Measurements from ENCODE around the gene OR7G3.

OR7G3 gene

GRCh38 chr19:9159891-9160290, 33.1 kb upstream of the OR7G3 start:
- TF ChIP-seq MAX (IDR thresholded peaks at IDR 0.05; ENCODE audit: low read depth, low read length) (no peak), MYC (IDR thresholded peaks at IDR 0.05; ENCODE audit: low read depth, low read length) (no peak), CTCF (IDR thresholded peaks at IDR 0.05; ENCODE audit: low read depth, low read length) (no peak), POLR2A (IDR thresholded peaks at IDR 0.05; ENCODE audit: extremely low read depth, insufficient read length) (no peak)
- H3K4me3 ChIP-seq (ENCODE audit: low read depth, low read length): no peak overlapping the region
- DNase-seq (ENCODE audit: low read depth): no peak

GRCh38 chr19:9156304-9156703, 29.6 kb upstream of the OR7G3 start:
- TF ChIP-seq MAX (IDR thresholded peaks at IDR 0.05; ENCODE audit: low read depth, low read length): no peak
- no peak for TF ChIP-seq MYC (IDR thresholded peaks at IDR 0.05; ENCODE audit: low read depth, low read length)
- no peak overlapping the region for H3K4me3 ChIP-seq (ENCODE audit: low read depth, low read length)
- DNase-seq (ENCODE audit: low read depth): no peak

GRCh38 chr19:9155591-9155990, 28.8 kb upstream of the OR7G3 start:
- no peak for TF ChIP-seq MYC (IDR thresholded peaks at IDR 0.05; ENCODE audit: low read depth, low read length)
- no peak for TF ChIP-seq CTCF (IDR thresholded peaks at IDR 0.05; ENCODE audit: low read depth, low read length)
- no peak for TF ChIP-seq MAX (IDR thresholded peaks at IDR 0.05; ENCODE audit: low read depth, low read length)
- no peak for TF ChIP-seq POLR2A (IDR thresholded peaks at IDR 0.05; ENCODE audit: extremely low read depth, insufficient read length)
- no peak overlapping the region for H3K4me3 ChIP-seq (ENCODE audit: low read depth, low read length)
- DNase-seq (ENCODE audit: low read depth): no peak

- no peak overlapping the region for H3K4me3 ChIP-seq (ENCODE audit: low read depth, low read length)
- TF ChIP-seq MAX (IDR thresholded peaks at IDR 0.05; ENCODE audit: low read depth, low read length): no peak
- no peak for TF ChIP-seq CTCF (IDR thresholded peaks at IDR 0.05; ENCODE audit: low read depth, low read length)
- no peak for TF ChIP-seq POLR2A (IDR thresholded peaks at IDR 0.05; ENCODE audit: extremely low read depth, insufficient read length)
- no peak for TF ChIP-seq MYC (IDR thresholded peaks at IDR 0.05; ENCODE audit: low read depth, low read length)
- no peak for DNase-seq (ENCODE audit: low read depth)
These were observed 24.6 kb upstream of the OR7G3 start for GRCh38 chr19:9151367-9151766.

GRCh38 chr19:9150650-9151049, 23.9 kb upstream of the OR7G3 start:
- TF ChIP-seq POLR2A (IDR thresholded peaks at IDR 0.05; ENCODE audit: extremely low read depth, insufficient read length) (no peak), CTCF (IDR thresholded peaks at IDR 0.05; ENCODE audit: low read depth, low read length) (no peak)
- H3K4me3 ChIP-seq (ENCODE audit: low read depth, low read length): no peak overlapping the region
- DNase-seq (ENCODE audit: low read depth): no peak

GRCh38 chr19:9149997-9150396, 23.2 kb upstream of the OR7G3 start:
- H3K4me3 ChIP-seq (ENCODE audit: low read depth, low read length): no peak overlapping the region
- DNase-seq (ENCODE audit: low read depth): no peak
- TF ChIP-seq CTCF (IDR thresholded peaks at IDR 0.05; ENCODE audit: low read depth, low read length) (no peak), POLR2A (IDR thresholded peaks at IDR 0.05; ENCODE audit: extremely low read depth, insufficient read length) (no peak), MAX (IDR thresholded peaks at IDR 0.05; ENCODE audit: low read depth, low read length) (no peak), MYC (IDR thresholded peaks at IDR 0.05; ENCODE audit: low read depth, low read length) (no peak)

Data from NB4 (cell line).